GM18861 (cell line): ENCODE results near the gene CLIC5.

ENCODE experiments used
- ATAC-seq: cut with Tn5 transposase; IDR thresholded peaks from one replicate; pipeline ENCODE4 v1.9.1; 2021; ENCODE audit not compliant: unreplicated experiment

CLIC5 gene

DNA sequence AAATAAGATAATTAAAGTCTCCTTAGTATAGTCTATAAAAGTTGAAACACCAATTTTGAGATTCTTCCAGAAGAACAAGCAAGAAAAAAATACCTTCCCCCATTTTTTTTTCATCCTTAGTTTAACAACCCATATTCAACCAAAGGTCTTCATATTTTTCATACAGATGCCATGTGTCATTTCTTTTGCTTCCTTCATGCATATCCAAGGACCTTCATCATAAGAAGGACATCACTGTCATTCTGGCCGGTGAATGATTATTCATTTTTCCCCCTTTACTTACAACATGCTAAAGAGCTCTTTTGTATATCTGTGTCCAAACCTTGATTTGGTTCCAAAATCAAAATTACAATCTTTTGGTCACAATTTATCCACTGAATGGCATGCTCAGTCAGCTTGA is 21.3 kb upstream of the CLIC5 start:
- ATAC-seq: no peak

GRCh38 chr6:46035242-46035641 is 19.6 kb upstream of the CLIC5 start:
- ATAC-seq: no peak

DNA sequence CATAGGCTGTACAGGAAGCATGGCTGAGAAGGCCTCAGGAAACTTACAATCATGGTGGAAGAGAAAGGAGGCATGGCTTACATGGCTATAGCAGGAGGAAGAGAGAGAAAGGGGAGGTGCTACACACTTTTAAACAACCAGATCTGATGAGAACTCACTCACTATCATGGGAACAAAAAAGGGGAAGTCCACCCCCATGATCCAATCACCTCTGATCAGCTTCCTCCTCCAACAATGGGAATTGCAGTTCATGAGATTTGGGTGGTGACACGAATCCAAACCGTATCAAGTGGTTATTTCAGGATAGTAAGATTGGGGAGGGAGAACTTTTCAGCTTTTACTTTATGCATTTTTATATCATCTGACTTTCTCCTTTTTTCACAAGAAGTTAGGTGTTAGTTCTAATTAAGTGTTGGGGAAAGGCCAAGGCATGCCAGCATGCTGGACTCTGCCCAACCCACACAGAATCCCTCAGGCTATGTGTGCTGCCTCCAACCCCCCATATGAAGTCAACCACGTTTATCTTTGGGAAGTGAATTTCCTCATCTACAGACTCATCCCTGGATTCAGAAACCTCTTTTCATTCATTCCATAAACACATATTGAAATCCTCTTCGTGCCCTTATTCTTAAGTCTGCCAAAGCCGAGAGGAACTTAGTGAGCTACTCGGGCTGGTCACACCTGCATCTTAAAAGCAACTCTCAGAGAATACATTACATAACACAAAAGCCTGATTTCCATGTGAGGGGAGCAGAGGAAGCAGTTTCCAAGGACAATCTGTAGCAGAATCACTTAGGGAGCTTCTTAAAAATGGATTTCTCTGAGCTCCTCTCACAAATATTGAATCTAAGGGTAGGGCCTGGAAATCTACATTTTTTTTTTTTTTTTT is 16.7 kb upstream of the CLIC5 start:
- ATAC-seq: no peak

DNA sequence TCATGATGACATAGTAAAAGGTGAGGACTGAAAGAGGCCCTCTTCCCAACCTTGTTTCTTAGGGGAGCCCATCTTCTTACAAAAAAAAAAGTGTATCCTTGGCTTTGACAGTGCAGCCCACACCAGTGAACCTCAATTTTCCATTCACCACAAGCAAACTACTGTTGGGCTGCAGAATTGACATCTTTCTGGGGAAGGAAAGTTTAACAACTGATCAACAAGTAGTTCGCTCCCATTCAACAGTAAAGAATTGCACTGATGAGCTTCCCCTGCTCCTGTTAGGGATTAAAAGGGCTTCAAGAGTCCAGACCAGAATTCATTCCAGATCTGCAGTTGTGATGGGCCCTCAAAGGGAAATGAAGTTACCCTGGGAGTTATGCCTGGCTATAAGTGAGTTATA is 13.9 kb upstream of the CLIC5 start:
- ATAC-seq: no peak

DNA sequence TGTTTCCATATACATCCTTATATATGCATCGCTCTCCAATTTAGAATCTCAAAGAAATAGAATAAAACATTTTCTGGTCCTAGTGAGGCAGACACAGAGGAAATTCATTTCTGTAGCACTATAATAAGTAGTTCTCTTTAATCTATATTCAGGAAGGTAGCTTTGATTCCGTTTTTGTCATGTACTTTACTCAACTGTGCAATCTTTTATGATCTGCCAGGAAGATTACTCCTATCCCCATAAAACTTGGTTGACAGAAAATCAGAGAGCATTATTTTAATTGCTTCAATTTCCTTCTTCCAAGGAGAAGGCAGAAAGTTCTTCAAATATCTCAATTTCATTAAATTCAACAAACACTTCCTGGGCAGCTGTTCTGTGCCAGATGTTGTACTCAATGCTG is 10.6 kb upstream of the CLIC5 start:
- ATAC-seq: no peak

GRCh38 chr6:46025573-46025972 is 9.9 kb upstream of the CLIC5 start:
- ATAC-seq: no peak

DNA sequence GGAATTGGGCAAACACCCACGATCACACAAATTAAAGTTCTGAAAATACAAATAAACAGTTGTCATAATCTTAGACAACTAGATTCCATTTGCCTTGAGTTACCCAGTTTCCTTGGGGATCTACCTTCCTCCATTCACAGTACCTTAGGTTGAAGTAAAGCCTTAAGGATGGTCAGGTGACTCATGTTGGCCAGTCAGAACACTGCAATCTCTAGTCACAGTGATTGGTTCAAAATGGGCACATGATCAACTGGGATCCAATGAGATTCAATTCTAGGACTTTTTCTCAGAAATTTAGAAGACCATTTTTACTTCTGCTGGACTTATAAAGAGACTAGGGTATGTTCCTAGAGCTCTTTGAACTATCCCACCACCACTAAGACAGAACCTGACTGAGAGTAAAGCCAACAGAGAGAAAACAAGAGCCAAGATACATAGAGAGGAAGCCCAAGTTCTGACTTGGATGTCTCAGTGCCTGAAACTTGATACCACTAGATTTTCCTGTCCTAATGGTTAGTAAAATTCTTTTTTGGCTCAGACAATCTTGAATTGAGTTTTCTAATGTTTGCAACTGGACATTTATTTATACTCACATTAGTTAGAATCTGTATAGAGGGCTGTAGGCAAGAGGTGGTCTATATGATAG is 8.6 kb upstream of the CLIC5 start:
- no peak for ATAC-seq

- no peak for ATAC-seq
These were observed 7.7 kb upstream of the CLIC5 start for GRCh38 chr6:46023216-46023915.

DNA sequence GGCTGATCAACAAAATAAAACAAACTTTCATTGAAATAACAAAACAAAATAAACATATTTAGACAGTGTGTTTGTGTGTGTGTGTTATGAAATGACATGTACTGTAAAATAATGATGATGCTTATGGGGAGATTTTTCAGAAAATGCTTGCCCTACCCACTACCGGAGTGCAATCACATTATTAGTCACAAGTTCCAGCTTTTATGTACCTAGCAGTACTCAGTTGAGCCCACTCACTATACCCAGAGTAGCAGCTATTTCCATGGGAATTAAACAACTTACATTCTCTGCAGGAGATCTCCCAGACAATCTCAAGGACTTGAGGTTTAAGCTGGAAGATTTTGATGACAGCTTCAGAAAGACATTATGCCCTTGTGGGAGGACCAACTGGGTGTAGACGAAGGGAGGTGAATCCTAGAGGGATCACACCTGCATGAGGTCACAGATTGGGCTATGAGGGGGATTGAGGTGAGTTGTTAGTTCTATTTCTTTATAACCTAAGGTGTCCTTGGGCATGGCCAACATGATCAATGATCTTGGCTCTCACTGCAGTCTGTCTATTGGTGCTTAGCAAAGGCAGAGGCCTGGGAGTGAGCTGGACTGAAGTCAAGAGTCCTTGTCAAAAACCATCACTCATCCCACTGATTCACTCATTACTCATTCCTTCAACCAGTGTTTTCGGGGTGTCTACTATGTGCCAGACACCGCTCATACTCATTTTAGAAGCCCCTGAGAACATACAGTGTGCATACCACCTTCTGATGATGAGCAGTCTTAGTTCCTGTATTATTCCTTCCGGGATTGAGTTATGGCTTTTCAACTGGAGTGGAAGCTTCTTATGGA is 6.7 kb upstream of the CLIC5 start:
- no peak for ATAC-seq

DNA sequence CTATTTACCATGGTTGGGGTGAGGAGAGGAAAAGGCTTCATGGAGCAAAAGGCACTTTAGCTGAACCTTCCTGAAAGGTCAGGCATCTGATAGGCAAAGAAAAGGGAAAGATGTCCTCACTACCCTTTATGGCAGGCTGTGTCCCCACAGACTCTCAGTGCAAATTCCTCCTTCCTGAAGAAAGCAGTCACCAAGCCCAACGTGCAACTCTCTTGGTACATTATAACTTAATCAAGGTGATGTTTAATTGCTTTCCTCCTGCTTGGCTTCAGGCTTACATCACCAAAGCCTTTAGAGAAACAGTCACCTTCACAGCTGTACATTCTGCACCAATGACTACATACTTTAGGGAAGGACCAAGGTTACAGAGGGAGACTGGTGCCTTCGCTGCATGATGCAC is 2.1 kb upstream of the CLIC5 start:
- no peak for ATAC-seq

DNA sequence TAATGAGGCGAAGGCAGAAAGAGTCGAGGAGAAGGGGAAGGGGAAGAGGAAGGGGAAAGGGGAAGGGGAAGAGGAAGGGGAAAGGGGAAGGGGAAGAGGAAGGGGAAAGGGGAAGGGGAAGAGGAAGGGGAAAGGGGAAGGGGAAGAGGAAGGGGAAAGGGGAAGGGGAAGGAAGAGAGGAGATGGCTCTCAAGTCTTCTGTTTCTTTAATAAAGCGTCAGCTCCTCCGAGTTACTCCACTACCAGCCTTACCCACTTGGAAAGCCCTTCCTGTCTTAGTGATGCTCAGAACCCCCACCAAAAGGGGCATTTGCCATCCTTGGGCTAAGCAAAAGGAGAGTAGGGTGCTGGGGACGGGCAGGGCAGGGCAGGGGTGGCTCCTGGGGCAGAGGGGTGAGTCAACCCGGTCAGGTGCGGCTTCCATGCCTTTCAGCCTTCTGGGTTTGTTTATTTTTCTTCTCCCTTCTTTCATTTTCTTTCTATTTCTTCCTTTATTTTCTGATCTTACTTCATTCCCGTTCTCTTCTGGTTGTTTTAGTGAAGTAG is 476 bp upstream of the CLIC5 start:
- ATAC-seq: no peak

- no peak for ATAC-seq
These were observed 1.0 kb downstream of the CLIC5 start for GRCh38 chr6:46014511-46015118.

- ATAC-seq: no peak
These were observed 1.6 kb downstream of the CLIC5 start for GRCh38 chr6:46014046-46014445.

DNA sequence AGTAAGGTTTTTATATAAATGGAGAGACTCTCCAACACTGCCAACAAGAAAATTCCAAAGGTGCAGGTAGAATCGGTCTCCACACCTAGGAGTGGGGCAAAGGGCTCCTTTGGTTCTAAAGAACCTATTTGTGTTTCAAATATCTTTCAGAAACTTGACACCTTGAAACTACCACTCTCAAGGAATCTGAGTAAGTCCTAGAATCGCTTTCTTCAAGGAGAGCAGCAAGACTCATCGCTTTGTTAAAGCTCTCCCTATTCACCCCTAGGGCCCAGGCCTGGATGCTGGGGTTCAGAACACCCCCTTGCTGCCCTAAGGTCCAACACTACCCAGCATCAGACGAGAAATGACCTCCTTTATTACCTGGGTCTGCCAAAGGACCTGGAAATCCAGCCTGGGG is 2.0 kb downstream of the CLIC5 start:
- ATAC-seq: no peak

DNA sequence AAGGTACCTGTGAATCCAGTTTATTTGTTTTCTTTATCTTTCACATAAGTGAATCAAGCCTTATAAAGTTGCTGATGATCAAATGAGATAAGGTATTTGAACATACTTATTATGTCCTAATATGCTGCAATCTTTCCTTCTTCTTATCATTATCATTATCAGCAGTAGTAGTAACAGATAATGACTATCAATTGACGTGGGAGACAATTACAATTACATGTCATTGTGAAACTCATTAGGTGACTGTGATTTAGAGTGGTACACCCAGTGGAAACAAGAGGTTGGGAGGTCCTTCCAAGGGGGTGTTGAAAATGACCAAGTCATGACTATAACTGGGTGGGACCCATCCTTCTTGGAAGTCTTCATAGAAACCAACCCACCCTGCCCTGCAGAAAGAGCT is 2.8 kb downstream of the CLIC5 start:
- no peak for ATAC-seq

DNA sequence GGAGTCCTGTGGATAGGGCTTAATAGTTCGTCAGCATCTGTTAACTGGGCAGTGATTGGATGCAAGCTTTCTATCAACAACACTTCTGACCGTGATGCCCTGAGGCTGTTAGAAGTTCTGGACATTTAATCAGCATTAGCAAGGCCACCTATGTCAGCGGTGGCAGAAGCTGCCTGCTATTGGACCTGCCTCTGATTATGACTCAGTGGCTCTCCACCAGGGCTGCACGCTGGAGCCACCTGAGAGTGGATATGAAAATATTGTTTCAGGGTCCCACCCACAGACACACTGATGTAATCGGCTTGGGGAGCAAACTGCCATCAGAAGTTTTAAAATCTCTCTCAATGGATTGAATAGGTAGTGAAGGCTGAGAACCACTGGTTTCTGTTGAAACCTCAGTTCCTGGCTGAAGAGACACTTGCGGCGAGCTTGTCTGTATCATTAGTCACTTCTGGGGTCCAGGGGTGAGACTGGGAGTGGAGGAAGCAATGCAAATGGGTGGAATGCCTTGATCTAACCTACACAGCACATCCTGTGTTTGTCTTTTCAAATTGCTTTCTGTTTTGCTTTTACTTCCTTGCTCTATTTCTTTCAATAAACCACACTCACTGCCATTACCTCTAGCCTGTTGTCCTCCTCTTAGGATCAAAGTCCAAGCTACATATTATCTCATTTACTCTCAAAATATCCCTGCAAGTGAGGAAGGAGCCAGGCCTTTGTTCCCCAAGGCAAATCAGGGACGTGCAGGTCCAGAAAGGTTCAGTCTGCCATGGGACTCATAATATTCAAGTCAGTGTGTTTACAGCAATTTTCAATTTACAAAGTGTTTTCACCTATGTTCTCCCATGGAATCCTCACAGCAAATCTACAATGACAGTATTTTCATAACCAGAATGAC is 4.2 kb downstream of the CLIC5 start:
- peak; percentile 95 for ATAC-seq

- no peak for ATAC-seq
These were observed 4.9 kb downstream of the CLIC5 start for GRCh38 chr6:46010771-46011170.

- ATAC-seq: no peak
These were observed 5.4 kb downstream of the CLIC5 start for GRCh38 chr6:46010270-46010669.

DNA sequence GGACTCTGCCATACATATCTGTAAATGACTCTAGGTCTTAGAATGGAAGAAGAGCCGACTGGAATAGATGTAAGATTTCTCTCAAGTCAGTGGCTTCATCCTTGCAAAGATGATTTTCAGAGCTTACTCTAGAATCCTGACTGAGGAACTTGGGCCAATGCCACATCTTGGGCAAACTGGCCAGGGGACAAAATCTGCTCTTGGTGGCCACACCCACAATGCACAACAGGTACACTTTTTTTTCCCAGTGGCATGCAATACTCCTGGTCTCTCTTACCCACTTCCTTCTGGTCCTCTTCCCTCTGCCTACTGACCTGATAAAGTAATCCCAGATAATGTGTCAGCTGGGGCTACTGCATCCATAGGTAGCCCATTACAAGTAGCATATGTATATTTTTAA is 13.4 kb downstream of the CLIC5 start:
- no peak for ATAC-seq
